ENCODE measurements around the gene DCAF15. TPM values are rescaled to one million over a fixed set of nuclear protein-coding genes. Genes with fewer than 3 reads are reported as not detected.
"Not testable (repeated sequence)": the region's sequence is repeated elsewhere in the genome, so short reads cannot be mapped to it uniquely, and the experiment has no call there.

The DCAF15 gene
- total and polyA plus RNA-seq, 7 donors = 9.2 to 25.3 (median 16.6) TPM

DNA sequence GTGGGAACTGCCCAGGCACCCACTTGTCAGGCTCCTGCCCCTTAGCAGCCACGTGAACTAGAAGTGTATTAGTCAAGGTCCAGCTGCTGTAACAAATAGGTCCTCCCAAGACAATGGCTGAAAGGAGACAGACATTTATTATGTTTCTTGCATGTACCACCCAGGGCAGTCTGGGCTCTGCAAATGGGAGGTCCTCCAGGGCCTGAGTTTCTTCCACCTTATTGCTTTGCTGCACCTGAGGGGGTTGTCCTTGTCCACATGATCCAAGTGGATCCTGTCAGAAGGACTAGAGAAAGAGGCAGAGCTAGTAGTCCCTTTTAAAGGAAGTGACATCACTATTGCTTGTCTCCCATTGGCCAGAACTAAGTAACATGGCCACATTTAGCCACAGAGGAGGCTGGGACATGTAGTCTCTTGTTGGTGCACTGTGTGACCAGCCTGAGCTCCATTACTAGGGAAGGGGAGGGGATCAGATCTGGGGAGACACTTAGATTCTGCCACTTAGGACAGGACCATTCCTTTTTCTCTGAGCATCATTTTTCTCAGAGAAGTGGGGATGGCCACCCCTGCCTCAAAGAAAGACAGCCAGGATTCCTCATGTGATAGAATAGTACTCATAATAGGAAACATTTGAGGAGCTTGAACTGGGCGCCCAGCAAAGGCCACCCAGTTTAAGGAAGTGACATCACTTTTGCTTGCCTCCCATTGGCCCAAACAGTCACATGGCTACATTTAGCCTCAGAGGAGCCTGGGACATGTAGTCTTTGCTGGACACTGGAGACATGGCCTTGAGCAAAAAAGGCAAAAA is 31.2 kb upstream of the DCAF15 start:
- ATAC-seq = peak in 3 of 4 donors; percentile 69 to 81 (median 75)
- Histone ChIP-seq H3K36me3 (ENCODE audit: insufficient read depth in 1 of 2, low read depth in 1 of 2) (peaks cover 0 to 90% of the 10 kb centered on the region in 2 donors), H3K27me3 (ENCODE audit: insufficient read depth in 3 of 3, low read length in 2 of 3) (no peaks in the 10 kb centered on the region), H3K27ac (no peak overlapping the region), H3K4me1 (no peaks in the 10 kb centered on the region), H3K9me3 (no peaks in the 10 kb centered on the region), H3K4me3 (no peak overlapping the region)
- WGBS, 3 donors = 82 to 90% (median 89%) methylated on average over 2 of the region's 2 CpGs
- intact Hi-C loops (cut with DNase I) = no loop called here
- no peak for DNase-seq
- TF ChIP-seq, protein P1, sequence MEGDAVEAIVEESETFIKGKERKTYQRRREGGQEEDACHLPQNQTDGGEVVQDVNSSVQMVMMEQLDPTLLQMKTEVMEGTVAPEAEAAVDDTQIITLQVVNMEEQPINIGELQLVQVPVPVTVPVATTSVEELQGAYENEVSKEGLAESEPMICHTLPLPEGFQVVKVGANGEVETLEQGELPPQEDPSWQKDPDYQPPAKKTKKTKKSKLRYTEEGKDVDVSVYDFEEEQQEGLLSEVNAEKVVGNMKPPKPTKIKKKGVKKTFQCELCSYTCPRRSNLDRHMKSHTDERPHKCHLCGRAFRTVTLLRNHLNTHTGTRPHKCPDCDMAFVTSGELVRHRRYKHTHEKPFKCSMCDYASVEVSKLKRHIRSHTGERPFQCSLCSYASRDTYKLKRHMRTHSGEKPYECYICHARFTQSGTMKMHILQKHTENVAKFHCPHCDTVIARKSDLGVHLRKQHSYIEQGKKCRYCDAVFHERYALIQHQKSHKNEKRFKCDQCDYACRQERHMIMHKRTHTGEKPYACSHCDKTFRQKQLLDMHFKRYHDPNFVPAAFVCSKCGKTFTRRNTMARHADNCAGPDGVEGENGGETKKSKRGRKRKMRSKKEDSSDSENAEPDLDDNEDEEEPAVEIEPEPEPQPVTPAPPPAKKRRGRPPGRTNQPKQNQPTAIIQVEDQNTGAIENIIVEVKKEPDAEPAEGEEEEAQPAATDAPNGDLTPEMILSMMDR (IDR thresholded peaks at IDR 0.05) = no peak

GRCh38 chr19:13922118-13922517 is 30.2 kb upstream of the DCAF15 start:
- H3K9me3 ChIP-seq; intact Hi-C loops (cut with DNase I); H3K4me1 ChIP-seq; H3K27ac ChIP-seq; H3K27me3 ChIP-seq (ENCODE audit: insufficient read depth in 3 of 3, low read length in 2 of 3); ATAC-seq; H3K4me3 ChIP-seq; DNase-seq: not testable (repeated sequence)
- 95 to 97% (median 97%) methylated on average over 6 of the region's 6 CpGs for WGBS, 3 donors
- H3K36me3 ChIP-seq (ENCODE audit: insufficient read depth in 1 of 2, low read depth in 1 of 2) = peaks cover 0 to 90% of the 10 kb centered on the region in 2 donors

- Histone ChIP-seq H3K27ac (no peak overlapping the region), H3K27me3 (ENCODE audit: insufficient read depth in 3 of 3, low read length in 2 of 3) (no peaks in the 10 kb centered on the region), H3K4me3 (no peak overlapping the region), H3K36me3 (ENCODE audit: insufficient read depth in 1 of 2, low read depth in 1 of 2) (peaks cover 0 to 90% of the 10 kb centered on the region in 2 donors), H3K4me1 (no peaks in the 10 kb centered on the region), H3K9me3 (no peaks in the 10 kb centered on the region)
- no peak for ATAC-seq
- no peak for DNase-seq
- TF ChIP-seq, protein P1 (IDR thresholded peaks at IDR 0.05) = no peak
- intact Hi-C loops (cut with DNase I) = no loop called here
- 93 to 96% (median 95%) methylated on average over 28 of the region's 28 CpGs for WGBS, 3 donors
Observed at GRCh38 chr19:13923194-13923987, 28.9 kb upstream of the DCAF15 start.

DNA sequence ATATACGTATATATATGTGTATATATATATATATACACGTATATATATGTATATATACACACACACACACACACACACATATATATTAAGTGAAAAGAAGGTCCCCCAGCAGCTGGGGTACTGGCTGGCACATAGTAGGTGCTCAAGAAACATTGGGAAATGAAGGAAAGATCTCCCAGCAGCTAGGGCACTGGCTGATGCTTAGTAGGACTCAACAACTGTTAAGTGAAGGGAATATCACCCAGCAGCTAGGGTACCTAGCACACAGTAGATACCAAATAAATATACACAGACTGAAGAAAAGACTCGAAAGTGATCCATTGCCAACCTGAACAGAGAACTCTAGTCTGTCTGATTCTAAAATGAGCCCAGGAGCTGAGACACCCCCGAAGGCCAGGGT is 26.3 kb upstream of the DCAF15 start:
- no peak for DNase-seq
- H3K4me3 ChIP-seq = no peak overlapping the region
- no peaks in the 10 kb centered on the region for H3K9me3 ChIP-seq
- H3K27me3 ChIP-seq (ENCODE audit: insufficient read depth in 3 of 3, low read length in 2 of 3) = no peaks in the 10 kb centered on the region
- WGBS, 3 donors = 77 to 82% (median 81%) methylated on average over 4 of the region's 4 CpGs
- intact Hi-C loops (cut with DNase I) = no loop called here
- TF ChIP-seq, protein P1 (IDR thresholded peaks at IDR 0.05) = no peak
- no peaks in the 10 kb centered on the region for H3K4me1 ChIP-seq
- H3K36me3 ChIP-seq (ENCODE audit: insufficient read depth in 1 of 2, low read depth in 1 of 2) = peaks cover 0 to 76% of the 10 kb centered on the region in 2 donors
- H3K27ac ChIP-seq = no peak overlapping the region
- ATAC-seq = no peak

- no peaks in the 10 kb centered on the region for H3K4me1 ChIP-seq
- TF ChIP-seq, protein P1 (IDR thresholded peaks at IDR 0.05) = no peak
- H3K27me3 ChIP-seq (ENCODE audit: insufficient read depth in 3 of 3, low read length in 2 of 3) = no peaks in the 10 kb centered on the region
- no peak overlapping the region for H3K27ac ChIP-seq
- no peak for DNase-seq
- H3K9me3 ChIP-seq = no peaks in the 10 kb centered on the region
- ATAC-seq = peak in 1 of 4 donors; percentile 21
- no peak overlapping the region for H3K4me3 ChIP-seq
- WGBS, 3 donors = 73 to 76% (median 74%) methylated on average over 8 of the region's 8 CpGs
- intact Hi-C loops (cut with DNase I) = no loop called here
- H3K36me3 ChIP-seq (ENCODE audit: insufficient read depth in 1 of 2, low read depth in 1 of 2) = peaks cover 0 to 75% of the 10 kb centered on the region in 2 donors
Observed at GRCh38 chr19:13926715-13927114, 25.6 kb upstream of the DCAF15 start.

Measured in psoas muscle (tissue), 8 donors.